Measurements from ENCODE around the gene SLC12A7. TPM values are rescaled to one million over a fixed set of nuclear protein-coding genes. Genes with fewer than 3 reads are reported as not detected.

The SLC12A7 gene
- total RNA-seq, 2 donors from 2014 or later, result 18.4 to 34.6 TPM

- no peak for ATAC-seq (ENCODE audit: insufficient number of reproducible peaks, low FRiP score, low read depth)
- Histone ChIP-seq H3K27ac (no peak overlapping the region), H3K27me3 (replicated peaks; ENCODE audit: insufficient read depth) (no peaks in the 10 kb centered on the region), H3K4me3 (no peak overlapping the region), H3K9me3 (no peaks in the 10 kb centered on the region), H3K4me1 (ENCODE audit: control insufficient read depth in 1 of 2, low read depth in 2 of 2) (no peaks in the 10 kb centered on the region), H3K36me3 (no peaks in the 10 kb centered on the region)
- no peak for TF ChIP-seq CTCF (IDR thresholded peaks at IDR 0.05)
- DNase-seq (ENCODE audit: low spot score), result no peak
These were observed 20.7 kb upstream of the SLC12A7 start for GRCh38 chr5:1132570-1132969.

GRCh38 chr5:1131726-1132125 is 19.9 kb upstream of the SLC12A7 start:
- TF ChIP-seq CTCF (IDR thresholded peaks at IDR 0.05), result no peak
- Histone ChIP-seq H3K4me3 (no peak overlapping the region), H3K27me3 (replicated peaks; ENCODE audit: insufficient read depth) (no peaks in the 10 kb centered on the region), H3K9me3 (no peaks in the 10 kb centered on the region), H3K27ac (no peak overlapping the region), H3K4me1 (ENCODE audit: control insufficient read depth in 1 of 2, low read depth in 2 of 2) (no peaks in the 10 kb centered on the region), H3K36me3 (no peaks in the 10 kb centered on the region)
- DNase-seq (ENCODE audit: low spot score) (no peak), ATAC-seq (ENCODE audit: insufficient number of reproducible peaks, low FRiP score, low read depth) (no peak)

- no peaks in the 10 kb centered on the region for H3K27me3 ChIP-seq (replicated peaks; ENCODE audit: insufficient read depth)
- H3K4me1 ChIP-seq (ENCODE audit: control insufficient read depth in 1 of 2, low read depth in 2 of 2), result no peaks in the 10 kb centered on the region
- H3K9me3 ChIP-seq, result no peaks in the 10 kb centered on the region
- H3K4me3 ChIP-seq, result no peak overlapping the region
- ATAC-seq (ENCODE audit: insufficient number of reproducible peaks, low FRiP score, low read depth), result no peak
- no peak for DNase-seq (ENCODE audit: low spot score)
- no peak for TF ChIP-seq CTCF (IDR thresholded peaks at IDR 0.05)
- H3K36me3 ChIP-seq, result no peaks in the 10 kb centered on the region
- no peak overlapping the region for H3K27ac ChIP-seq
These were observed 19.3 kb upstream of the SLC12A7 start for GRCh38 chr5:1131191-1131621.

- no peak for TF ChIP-seq CTCF (IDR thresholded peaks at IDR 0.05)
- DNase-seq (ENCODE audit: low spot score) (no peak), ATAC-seq (ENCODE audit: insufficient number of reproducible peaks, low FRiP score, low read depth) (no peak)
- Histone ChIP-seq H3K27me3 (replicated peaks; ENCODE audit: insufficient read depth) (no peaks in the 10 kb centered on the region), H3K9me3 (no peaks in the 10 kb centered on the region), H3K4me3 (no peak overlapping the region), H3K36me3 (no peaks in the 10 kb centered on the region), H3K27ac (no peak overlapping the region), H3K4me1 (ENCODE audit: control insufficient read depth in 1 of 2, low read depth in 2 of 2) (no peaks in the 10 kb centered on the region)
These were observed 18.5 kb upstream of the SLC12A7 start for GRCh38 chr5:1130218-1130946.

- H3K4me3 ChIP-seq, result no peak overlapping the region
- TF ChIP-seq CTCF (IDR thresholded peaks at IDR 0.05), result no peak
- no peak for DNase-seq (ENCODE audit: low spot score)
- H3K27me3 ChIP-seq (replicated peaks; ENCODE audit: insufficient read depth), result no peaks in the 10 kb centered on the region
- no peak for ATAC-seq (ENCODE audit: insufficient number of reproducible peaks, low FRiP score, low read depth)
- H3K27ac ChIP-seq, result no peak overlapping the region
- no peaks in the 10 kb centered on the region for H3K36me3 ChIP-seq
- H3K4me1 ChIP-seq (ENCODE audit: control insufficient read depth in 1 of 2, low read depth in 2 of 2), result no peaks in the 10 kb centered on the region
- H3K9me3 ChIP-seq, result no peaks in the 10 kb centered on the region
These were observed 17.8 kb upstream of the SLC12A7 start for GRCh38 chr5:1129711-1130055.
